Measurements from ENCODE around the gene GLT1D1.
A peak's percentile ranks its signal among the peaks of the same experiment; 100 is the strongest.

Gene GLT1D1

DNA sequence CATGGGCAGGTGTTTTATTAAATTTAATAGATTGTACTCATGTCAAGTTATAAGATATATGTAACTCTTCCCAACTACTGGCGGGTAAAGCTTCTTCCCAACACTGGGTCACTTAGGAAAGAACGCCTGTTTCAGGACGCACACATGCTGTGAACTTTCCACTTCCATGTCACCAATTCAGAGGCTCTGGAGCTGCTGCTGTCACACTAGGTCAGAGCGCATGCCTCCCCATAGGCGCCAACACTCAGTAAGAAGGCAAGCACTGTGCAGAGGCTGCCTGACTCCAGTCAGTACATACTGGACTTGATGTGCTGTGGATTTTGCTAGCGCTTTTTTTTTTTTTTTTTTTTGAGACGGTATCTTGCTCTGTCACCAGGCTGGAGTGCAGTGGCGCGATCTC lies 46.7 kb upstream of the GLT1D1 start:
- Histone ChIP-seq H3F3A (ENCODE audit: insufficient read depth) (peaks cover 34% of the 10 kb centered on the region), H3K36me3 (ENCODE audit: low read length) (peaks cover 47% of the 10 kb centered on the region), H4K20me1 (ENCODE audit: low read depth, low read length) (peaks cover 9% of the 10 kb centered on the region; the same call in 1 of the 2 replicates), H3K79me2 (ENCODE audit: insufficient read depth, low read length) (peaks cover 96% of the 10 kb centered on the region), H2AFZ (ENCODE audit: low read depth, low read length, severe bottlenecking) (no peak overlapping the region), H3K9ac (ENCODE audit: low read length) (no peak overlapping the region), H3K4me2 (ENCODE audit: low read depth, low read length, poor library complexity, severe bottlenecking) (no peak overlapping the region), H3K27me3 (ENCODE audit: low read length) (no peaks in the 10 kb centered on the region), H3K4me3 (ENCODE audit: insufficient read depth, low read length, poor library complexity, severe bottlenecking) (no peak overlapping the region), H3K9me2 (replicated peaks; ENCODE audit: insufficient read depth, low read length) (no peaks in the 10 kb centered on the region), H3K27ac (ENCODE audit: low read depth, low read length) (peak overlapping the region; percentile 93), H3K9me3 (ENCODE audit: insufficient read depth, low read length) (no peaks in the 10 kb centered on the region)
- no peak for TF ChIP-seq EZH2phosphoT487 (conservative IDR thresholded peaks at IDR 0.05; ENCODE audit: low read length)
- TF ChIP-seq, protein P1, sequence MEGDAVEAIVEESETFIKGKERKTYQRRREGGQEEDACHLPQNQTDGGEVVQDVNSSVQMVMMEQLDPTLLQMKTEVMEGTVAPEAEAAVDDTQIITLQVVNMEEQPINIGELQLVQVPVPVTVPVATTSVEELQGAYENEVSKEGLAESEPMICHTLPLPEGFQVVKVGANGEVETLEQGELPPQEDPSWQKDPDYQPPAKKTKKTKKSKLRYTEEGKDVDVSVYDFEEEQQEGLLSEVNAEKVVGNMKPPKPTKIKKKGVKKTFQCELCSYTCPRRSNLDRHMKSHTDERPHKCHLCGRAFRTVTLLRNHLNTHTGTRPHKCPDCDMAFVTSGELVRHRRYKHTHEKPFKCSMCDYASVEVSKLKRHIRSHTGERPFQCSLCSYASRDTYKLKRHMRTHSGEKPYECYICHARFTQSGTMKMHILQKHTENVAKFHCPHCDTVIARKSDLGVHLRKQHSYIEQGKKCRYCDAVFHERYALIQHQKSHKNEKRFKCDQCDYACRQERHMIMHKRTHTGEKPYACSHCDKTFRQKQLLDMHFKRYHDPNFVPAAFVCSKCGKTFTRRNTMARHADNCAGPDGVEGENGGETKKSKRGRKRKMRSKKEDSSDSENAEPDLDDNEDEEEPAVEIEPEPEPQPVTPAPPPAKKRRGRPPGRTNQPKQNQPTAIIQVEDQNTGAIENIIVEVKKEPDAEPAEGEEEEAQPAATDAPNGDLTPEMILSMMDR (IDR thresholded peaks at IDR 0.05; ENCODE audit: insufficient read depth, low read length, poor library complexity, severe bottlenecking) = no peak

- Histone ChIP-seq H3K4me2 (ENCODE audit: low read depth, low read length, poor library complexity, severe bottlenecking) (no peak overlapping the region), H3K4me3 (ENCODE audit: insufficient read depth, low read length, poor library complexity, severe bottlenecking) (no peak overlapping the region), H3K9me3 (ENCODE audit: insufficient read depth, low read length) (no peaks in the 10 kb centered on the region), H3K9me2 (replicated peaks; ENCODE audit: insufficient read depth, low read length) (no peaks in the 10 kb centered on the region), H3K27ac (ENCODE audit: low read depth, low read length) (no peak overlapping the region), H3F3A (ENCODE audit: insufficient read depth) (peaks cover 31% of the 10 kb centered on the region), H3K79me2 (ENCODE audit: insufficient read depth, low read length) (peaks cover 96% of the 10 kb centered on the region), H3K9ac (ENCODE audit: low read length) (no peak overlapping the region), H4K20me1 (ENCODE audit: low read depth, low read length) (peaks cover 5% of the 10 kb centered on the region; the same call in 1 of the 2 replicates), H3K27me3 (ENCODE audit: low read length) (no peaks in the 10 kb centered on the region), H2AFZ (ENCODE audit: low read depth, low read length, severe bottlenecking) (no peak overlapping the region), H3K36me3 (ENCODE audit: low read length) (peaks cover 47% of the 10 kb centered on the region)
- TF ChIP-seq, protein P1 (IDR thresholded peaks at IDR 0.05; ENCODE audit: insufficient read depth, low read length, poor library complexity, severe bottlenecking) = no peak
- no peak for TF ChIP-seq EZH2phosphoT487 (conservative IDR thresholded peaks at IDR 0.05; ENCODE audit: low read length)
Observed at GRCh38 chr12:128807161-128807724, 46.0 kb upstream of the GLT1D1 start.

DNA sequence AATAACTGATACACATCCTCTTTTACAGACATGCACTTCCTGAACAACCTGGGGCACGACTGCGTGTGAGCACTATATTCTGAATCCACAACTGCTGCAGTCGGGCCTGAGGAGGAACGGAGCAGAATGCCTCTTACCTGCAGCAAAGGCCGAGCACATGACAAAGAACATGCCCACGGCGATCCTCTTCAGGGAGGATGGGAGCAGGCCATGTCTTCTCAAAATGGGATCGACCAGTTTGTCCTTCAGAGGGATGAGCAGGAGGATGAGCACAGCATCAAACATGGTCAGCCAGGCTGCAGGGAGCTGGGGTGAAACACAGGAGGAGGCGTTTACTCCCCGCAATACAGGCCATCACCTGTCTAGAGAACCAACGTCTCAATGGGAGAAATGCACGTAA lies 44.6 kb upstream of the GLT1D1 start:
- Histone ChIP-seq H3K79me2 (ENCODE audit: insufficient read depth, low read length) (peaks cover 96% of the 10 kb centered on the region), H4K20me1 (ENCODE audit: low read depth, low read length) (no peaks in the 10 kb centered on the region; the same call in 1 of the 2 replicates), H3K27ac (ENCODE audit: low read depth, low read length) (no peak overlapping the region), H3K36me3 (ENCODE audit: low read length) (peaks cover 48% of the 10 kb centered on the region), H3K4me2 (ENCODE audit: low read depth, low read length, poor library complexity, severe bottlenecking) (no peak overlapping the region), H3K27me3 (ENCODE audit: low read length) (no peaks in the 10 kb centered on the region), H3K9me3 (ENCODE audit: insufficient read depth, low read length) (no peaks in the 10 kb centered on the region), H3K9me2 (replicated peaks; ENCODE audit: insufficient read depth, low read length) (no peaks in the 10 kb centered on the region), H2AFZ (ENCODE audit: low read depth, low read length, severe bottlenecking) (no peak overlapping the region), H3F3A (ENCODE audit: insufficient read depth) (peaks cover 28% of the 10 kb centered on the region), H3K4me3 (ENCODE audit: insufficient read depth, low read length, poor library complexity, severe bottlenecking) (no peak overlapping the region), H3K9ac (ENCODE audit: low read length) (no peak overlapping the region)
- TF ChIP-seq, protein P1 (IDR thresholded peaks at IDR 0.05; ENCODE audit: insufficient read depth, low read length, poor library complexity, severe bottlenecking) = no peak
- no peak for TF ChIP-seq EZH2phosphoT487 (conservative IDR thresholded peaks at IDR 0.05; ENCODE audit: low read length)
